Effector CD4-positive, alpha-beta T cell (primary cell): ENCODE measurements around the gene XPO1.
"Not testable (repeated sequence)": the region's sequence is repeated elsewhere in the genome, so short reads cannot be mapped to it uniquely, and the experiment has no call there.

Source experiments
- DNase-seq: peaks from one replicate; pipeline ENCODE4 v3.0.0-alpha.2; 2020

The XPO1 gene

GRCh38 chr2:61468231-61468630 is 69.9 kb downstream of the XPO1 start:
- not testable (repeated sequence) for DNase-seq

GRCh38 chr2:61465045-61465444 is 73.1 kb downstream of the XPO1 start:
- DNase-seq: no peak

GRCh38 chr2:61463769-61464475 is 74.2 kb downstream of the XPO1 start:
- DNase-seq: no peak

GRCh38 chr2:61461404-61461803 is 76.8 kb downstream of the XPO1 start:
- no peak for DNase-seq

- no peak for DNase-seq
Observed at GRCh38 chr2:61460163-61460562, 78.0 kb downstream of the XPO1 start.

- DNase-seq: no peak
Observed at GRCh38 chr2:61456746-61457420, 81.3 kb downstream of the XPO1 start.

GRCh38 chr2:61456070-61456745 is 81.9 kb downstream of the XPO1 start:
- no peak for DNase-seq

- DNase-seq: not testable (repeated sequence)
Observed at GRCh38 chr2:61454972-61455371, 83.2 kb downstream of the XPO1 start.

GRCh38 chr2:61454383-61454782 is 83.8 kb downstream of the XPO1 start:
- no peak for DNase-seq

- DNase-seq: no peak
Observed at GRCh38 chr2:61452392-61452791, 85.8 kb downstream of the XPO1 start.

GRCh38 chr2:61451178-61451577 is 87.0 kb downstream of the XPO1 start:
- no peak for DNase-seq

- DNase-seq: no peak
Observed at GRCh38 chr2:61450144-61450543, 88.0 kb downstream of the XPO1 start.

GRCh38 chr2:61448229-61448628 is 89.9 kb downstream of the XPO1 start:
- DNase-seq: no peak

GRCh38 chr2:61446971-61447370 is 91.2 kb downstream of the XPO1 start:
- not testable (repeated sequence) for DNase-seq

GRCh38 chr2:61443342-61444041 is 94.7 kb downstream of the XPO1 start:
- no peak for DNase-seq

GRCh38 chr2:61439241-61440002 is 98.7 kb downstream of the XPO1 start:
- DNase-seq: no peak

GRCh38 chr2:61438670-61439069 is 99.5 kb downstream of the XPO1 start:
- no peak for DNase-seq

- DNase-seq: no peak
Observed at GRCh38 chr2:61437170-61437569, 101.0 kb downstream of the XPO1 start.

- no peak for DNase-seq
Observed at GRCh38 chr2:61436092-61436491, 102.1 kb downstream of the XPO1 start.

- DNase-seq: no peak
Observed at GRCh38 chr2:61435291-61435690, 102.9 kb downstream of the XPO1 start.

- no peak for DNase-seq
Observed at GRCh38 chr2:61434314-61434713, 103.8 kb downstream of the XPO1 start.

GRCh38 chr2:61433606-61434005 is 104.5 kb downstream of the XPO1 start:
- DNase-seq: no peak

- no peak for DNase-seq
Observed at GRCh38 chr2:61432990-61433389, 105.2 kb downstream of the XPO1 start.
